GM21447 (cell line): ENCODE data around the gene CHMP6.

Source experiments
- ATAC-seq: cut with Tn5 transposase; IDR thresholded peaks from one replicate; pipeline ENCODE4 v1.9.1; 2021; ENCODE audit not compliant: unreplicated experiment

Gene CHMP6

GRCh38 chr17:80992077-80992947 lies 671 bp downstream of the CHMP6 start:
- ATAC-seq = no peak

- no peak for ATAC-seq
These were observed 1.4 kb downstream of the CHMP6 start for GRCh38 chr17:80992948-80993624.

- no peak for ATAC-seq
These were observed 3.5 kb downstream of the CHMP6 start for GRCh38 chr17:80995131-80995530.

- ATAC-seq = no peak
These were observed 5.0 kb downstream of the CHMP6 start for GRCh38 chr17:80996422-80997305.

- ATAC-seq = no peak
These were observed 5.9 kb downstream of the CHMP6 start for GRCh38 chr17:80997424-80998117.

GRCh38 chr17:80998118-80998747 lies 6.6 kb downstream of the CHMP6 start:
- ATAC-seq = no peak

- ATAC-seq = no peak
These were observed 7.3 kb downstream of the CHMP6 start for GRCh38 chr17:80998748-80999535.

- no peak for ATAC-seq
These were observed 8.1 kb downstream of the CHMP6 start for GRCh38 chr17:80999536-81000333.

- ATAC-seq = no peak
These were observed 8.6 kb downstream of the CHMP6 start for GRCh38 chr17:81000334-81000630.

- no peak for ATAC-seq
These were observed 9.2 kb downstream of the CHMP6 start for GRCh38 chr17:81000631-81001357.

GRCh38 chr17:81002013-81002384 lies 10.4 kb downstream of the CHMP6 start:
- ATAC-seq = no peak

- ATAC-seq = no peak
These were observed 11.0 kb downstream of the CHMP6 start for GRCh38 chr17:81002409-81003361.

- ATAC-seq = no peak
These were observed 12.3 kb downstream of the CHMP6 start for GRCh38 chr17:81003711-81004475.

GRCh38 chr17:81006891-81007290 lies 15.2 kb downstream of the CHMP6 start:
- ATAC-seq = no peak

- no peak for ATAC-seq
These were observed 16.5 kb downstream of the CHMP6 start for GRCh38 chr17:81008140-81008539.

GRCh38 chr17:81009136-81009535 lies 17.5 kb downstream of the CHMP6 start:
- ATAC-seq = no peak
